K562 treated with DMSO at 1 percent for 4 hours (cell line): ENCODE data around the gene PNPT1. TPM values are rescaled to one million over a fixed set of nuclear protein-coding genes. Genes with fewer than 3 reads are reported as not detected.

ENCODE experiments used
- total RNA-seq: library from RNA; unstranded; fragments of 300-600 nt; gene quantifications from 2 replicates; pipeline ENCODE4 v1.2.3, GENCODE V29; 2022; ENCODE audit not compliant: insufficient read depth

Gene PNPT1
- total RNA-seq = 8.5 and 11.2 TPM in 2 replicates

DNA sequence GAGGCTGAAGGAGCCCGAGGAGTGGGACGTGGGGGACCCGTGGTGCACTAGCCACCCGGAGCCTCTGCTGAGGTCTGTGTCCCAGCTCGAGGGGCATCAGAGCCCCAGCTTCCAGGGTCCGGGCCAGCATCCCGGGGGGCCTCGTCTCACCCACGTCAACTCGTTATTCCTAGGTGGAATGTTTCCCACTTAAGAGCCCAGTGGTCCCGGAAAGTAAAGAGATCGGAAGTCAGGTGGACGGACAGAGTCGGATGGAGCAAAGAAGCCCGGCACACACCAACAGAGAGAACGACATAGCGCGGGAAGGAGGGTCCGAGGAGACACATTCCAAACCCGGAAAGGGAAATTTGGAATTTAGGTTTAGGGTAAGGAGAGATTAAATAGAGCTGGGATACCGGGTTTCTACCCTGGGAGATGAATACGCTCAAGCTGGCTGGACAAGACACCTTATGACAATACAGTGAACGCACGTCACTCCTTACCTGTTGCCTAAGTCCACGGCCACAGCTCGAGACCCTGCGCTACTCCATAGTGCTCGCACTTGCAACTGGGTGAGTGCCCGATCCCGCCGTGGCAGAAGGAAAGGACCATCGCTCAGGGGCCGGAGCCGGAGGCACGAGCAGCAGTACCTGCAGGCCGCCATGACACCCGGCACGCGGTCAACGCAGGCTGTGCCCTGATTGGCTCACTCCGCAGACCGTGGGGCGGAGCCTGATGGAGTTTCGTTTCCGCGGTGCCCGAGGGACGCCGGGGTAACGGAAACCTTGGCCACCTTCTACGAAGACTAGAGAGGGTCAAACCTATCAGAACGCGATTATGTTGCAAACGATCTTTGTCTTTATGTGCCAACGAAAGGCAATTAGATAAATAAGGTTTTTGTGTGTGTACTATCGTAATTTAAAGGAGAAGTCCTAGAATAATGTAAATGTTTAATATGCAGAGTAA is at the start of gene PNPT1:
TSS of gene PNPT1 (minus strand) at position 664 of the 945 bp plus-strand sequence. CDS start at position 643, 21 bp downstream.

DNA sequence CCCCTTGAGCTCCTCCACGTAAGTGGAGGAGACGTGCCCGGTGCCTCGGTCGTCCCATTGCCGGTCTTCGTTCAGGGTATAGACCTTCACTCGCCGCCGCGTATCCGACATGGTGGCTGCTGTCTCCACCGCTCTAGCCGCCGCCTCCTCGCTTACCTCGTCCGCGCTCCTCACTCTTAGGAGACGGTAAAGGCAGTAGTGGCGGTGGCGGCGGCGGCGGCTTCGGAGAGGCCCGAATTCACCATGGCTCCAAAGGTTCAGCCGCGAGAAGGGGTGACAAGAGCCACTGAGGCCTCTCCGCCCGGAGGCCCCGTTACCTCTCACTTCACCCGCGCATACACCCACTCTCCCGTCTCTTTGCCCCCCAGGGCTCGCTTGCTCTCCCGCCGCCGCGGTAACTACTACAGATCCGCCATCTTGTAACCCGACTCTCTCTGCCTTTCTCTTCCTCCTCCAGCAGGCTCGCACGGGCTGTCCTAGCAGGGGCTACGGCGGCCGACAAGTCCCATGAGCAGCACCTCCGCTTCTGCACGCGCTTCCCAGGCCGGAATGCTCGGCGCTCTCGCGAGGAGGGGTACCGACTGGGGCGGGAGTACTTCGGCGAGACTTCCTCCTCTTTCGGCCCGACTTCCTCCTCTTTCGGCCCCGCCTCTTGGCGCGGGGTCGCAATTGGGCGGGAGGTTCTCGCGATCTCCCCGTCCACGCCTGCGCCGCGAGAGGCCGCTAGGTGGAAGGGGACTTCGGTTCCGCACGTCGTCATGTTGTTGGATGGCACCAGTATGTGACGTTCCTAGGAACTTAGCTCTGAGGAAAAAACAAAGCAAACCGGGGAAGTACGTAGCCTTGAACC is 76.2 kb downstream of the PNPT1 start, which contains the start of gene PPP4R3B:
TSS of gene PPP4R3B (minus strand) at position 448 of the 850 bp plus-strand sequence. CDS start at position 111, 337 bp downstream.

Other genes with a start within 250 kb of the PNPT1 start
- 21.1 and 24.2 TPM in 2 replicates for gene CFAP36, start 174.1 kb downstream of the PNPT1 start, total RNA-seq
- 22.6 and 30.2 TPM in 2 replicates for gene PPP4R3B, start 76.2 kb downstream of the PNPT1 start, total RNA-seq
- not detected in 2 replicates for gene EFEMP1, start 229.9 kb upstream of the PNPT1 start, total RNA-seq